PC-9 (cell line): ENCODE measurements around the gene SYCN. TPM values are rescaled to one million over a fixed set of nuclear protein-coding genes. Genes with fewer than 3 reads are reported as not detected.

Experiments used
- Bru-seq: library from RNA; stranded (reverse); fragments of 400-500 nt; gene quantifications from one replicate; lab custom pipeline; 2021; lab: Mats Ljungman, UMichigan
- BruChase-seq, 2 experiments: library from RNA; stranded (reverse); fragments of 400-500 nt; gene quantifications; one replicate each; lab custom pipeline; 2021; lab: Mats Ljungman, UMichigan
- BruUV-seq: library from RNA; stranded (reverse); fragments of 400-500 nt; replicated peaks from 2 replicates; lab custom pipeline; 2021; lab: Mats Ljungman, UMichigan
- CTCF ChIA-PET: fragments of 300-600 bp; sonication (Branson Sonifier 250); formaldehyde crosslinking; loops from one replicate; lab custom pipeline; 2022; ENCODE audit warnings: antibody characterized with exemption; lab: Charles Lee
- POLR2A ChIA-PET: fragments of 300-600 bp; sonication (Branson Sonifier 250); formaldehyde crosslinking; loops from one replicate; lab custom pipeline; 2022; ENCODE audit warnings: antibody characterized with exemption; ENCODE audit not compliant: unreplicated experiment; lab: Charles Lee
- DNase-seq, 2 experiments: peaks; one replicate each; pipeline versions ENCODE4 v3.0.0 to v3.0.0-alpha.2; 2015 to 2022; ENCODE audit warnings: mixed read lengths in 1 of 2
- H2AFZ ChIP-seq: fragments of 200-600 bp; sonication (generic); 2 replicates; pipeline ENCODE4 v1.8.1; 2017; ENCODE audit warnings: antibody characterized with exemption
- H3F3A ChIP-seq: fragments of 200-600 bp; sonication (generic); 2 replicates; pipeline ENCODE4 v1.8.1; 2017; ENCODE audit warnings: antibody characterized with exemption, mild to moderate bottlenecking, low read depth; ENCODE audit not compliant: insufficient read depth
- H3K27ac ChIP-seq: fragments of 200-600 bp; sonication (generic); 2 replicates; pipeline ENCODE4 v1.6.1; 2016; ENCODE audit warnings: mixed run types
- H3K27me3 ChIP-seq: fragments of 200-600 bp; sonication (generic); 2 replicates; pipeline ENCODE4 v1.6.1; 2016; ENCODE audit warnings: low read depth, mixed run types; ENCODE audit not compliant: insufficient read depth
- H3K36me3 ChIP-seq: fragments of 200-600 bp; sonication (generic); 2 replicates; pipeline ENCODE4 v1.6.1; 2016; ENCODE audit warnings: low read depth, mixed run types
- H3K4me1 ChIP-seq: fragments of 200-600 bp; sonication (generic); replicated peaks from 2 replicates; pipeline ENCODE4 v1.6.1; 2016; ENCODE audit warnings: mixed run types; ENCODE audit not compliant: insufficient read depth
- H3K4me2 ChIP-seq: fragments of 200-600 bp; sonication (generic); 2 replicates; pipeline ENCODE4 v1.6.1; 2017; ENCODE audit warnings: mixed run types
- H3K4me3 ChIP-seq: fragments of 200-600 bp; sonication (generic); 2 replicates; pipeline ENCODE4 v1.6.1; 2016; ENCODE audit warnings: mixed run types
- H3K79me2 ChIP-seq: fragments of 200-600 bp; sonication (generic); 2 replicates; pipeline ENCODE4 v1.6.1; 2017; ENCODE audit warnings: low read depth, mixed run types
- H3K9me2 ChIP-seq: fragments of 200-600 bp; sonication (generic); 2 replicates; pipeline ENCODE4 v1.8.1; 2017; ENCODE audit warnings: mild to moderate bottlenecking; ENCODE audit not compliant: insufficient read depth
- H3K9me3 ChIP-seq: fragments of 200-600 bp; sonication (generic); 2 replicates; pipeline ENCODE4 v1.8.1; 2016; ENCODE audit warnings: low read depth; ENCODE audit not compliant: insufficient read depth
- H4K20me1 ChIP-seq: fragments of 200-600 bp; sonication (generic); 2 replicates; pipeline ENCODE4 v1.8.1; 2017; ENCODE audit not compliant: insufficient read depth
- EZH2 ChIP-seq: fragments of 200-600 bp; sonication (generic); IDR thresholded peaks from 2 replicates; pipeline ENCODE4 v1.8.0; 2017; ENCODE audit warnings: antibody characterized with exemption, low read depth
- intact Hi-C: fragments of 100-400 bp; cut with micrococcal nuclease; formaldehyde crosslinking; loops from one replicate; pipeline ENCODE4 v1.10.0; 2022; ENCODE audit not compliant: unreplicated experiment
- long read RNA-seq: library from polyadenylated mRNA; stranded (forward); transcript quantifications from one replicate; pipeline ENCODE4 v2.0.0, GENCODE V29; 2022
- total RNA-seq: library from RNA; stranded (reverse); gene quantifications from 2 replicates; pipeline ENCODE4 v1.2.3, GENCODE V29; 2021
- TF ChIP-seq, protein P1 (sequence below): fragments of 200-600 bp; sonication (generic); conservative IDR thresholded peaks from 2 replicates; pipeline ENCODE4 v1.6.1; 2017; ENCODE audit warnings: mixed run types, antibody characterized with exemption, mild to moderate bottlenecking, moderate library complexity

Gene SYCN, protein sequence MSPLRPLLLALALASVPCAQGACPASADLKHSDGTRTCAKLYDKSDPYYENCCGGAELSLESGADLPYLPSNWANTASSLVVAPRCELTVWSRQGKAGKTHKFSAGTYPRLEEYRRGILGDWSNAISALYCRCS
- total RNA-seq (not detected in 2 replicates), Bru-seq, nascent RNA (not detected), BruChase-seq, experiment 1, labeled RNA remaining after a 2-hour chase (not detected), BruChase-seq, experiment 2, labeled RNA remaining after a 6-hour chase (not detected)
- long read RNA-seq = 0 reads

DNA sequence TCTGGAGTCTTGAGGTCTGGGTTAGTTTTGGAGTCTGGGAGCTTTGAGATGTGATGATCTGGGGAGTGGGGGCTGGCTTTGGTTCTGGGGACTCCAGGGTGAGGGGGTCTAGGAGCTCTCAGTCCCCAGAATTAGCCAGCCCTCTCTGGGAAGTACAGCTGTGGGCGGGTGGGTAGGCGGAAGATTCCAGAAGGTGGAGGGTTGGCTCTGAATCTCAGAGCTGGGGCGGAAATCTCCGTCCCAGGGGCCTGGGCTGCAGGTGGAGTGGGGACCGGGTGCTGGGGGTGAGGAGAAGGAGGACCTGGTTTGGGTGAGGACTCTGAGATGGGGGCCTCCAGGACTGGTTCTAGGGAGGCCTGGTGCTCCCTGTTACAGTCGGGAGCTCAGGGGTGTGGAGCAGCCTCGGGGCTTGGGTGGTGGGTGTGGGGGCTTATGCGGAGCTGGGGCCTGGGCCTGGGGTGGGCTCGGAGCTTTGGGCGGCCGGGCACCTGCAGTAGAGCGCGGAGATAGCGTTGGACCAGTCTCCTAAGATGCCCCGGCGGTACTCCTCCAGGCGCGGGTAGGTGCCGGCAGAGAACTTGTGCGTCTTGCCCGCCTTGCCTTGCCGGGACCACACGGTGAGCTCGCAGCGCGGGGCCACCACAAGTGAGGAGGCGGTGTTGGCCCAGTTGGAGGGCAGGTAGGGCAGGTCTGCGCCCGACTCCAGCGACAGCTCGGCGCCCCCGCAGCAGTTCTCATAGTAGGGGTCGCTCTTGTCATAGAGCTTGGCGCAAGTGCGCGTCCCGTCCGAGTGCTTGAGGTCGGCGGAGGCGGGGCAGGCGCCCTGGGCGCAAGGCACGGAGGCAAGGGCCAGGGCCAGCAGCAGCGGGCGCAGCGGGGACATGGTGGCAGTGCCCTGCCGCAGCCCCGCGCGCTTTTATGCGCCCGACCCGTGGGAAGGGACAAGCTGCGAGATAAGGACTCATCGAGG is at the start of gene SYCN:
Gene SYCN, minus strand, starts transcription at position 892 of the 970 bp plus-strand sequence. Its CDS starts 9 bp downstream, at position 883.
- peaks cover 3% of the 10 kb centered on the region; the same call in 1 of the 2 replicates for H3F3A ChIP-seq
- H3K79me2 ChIP-seq = no peaks in the 10 kb centered on the region
- no peak within 1 kb of the TSS for H2AFZ ChIP-seq
- no peak within 1 kb of the TSS for H3K4me2 ChIP-seq
- H3K4me3 ChIP-seq = no peak within 1 kb of the TSS
- ChIA-PET POLR2A (no interaction called here), CTCF (no interaction called here)
- intact Hi-C loops = no loop called here
- peaks cover 3% of the 10 kb centered on the region for H3K4me1 ChIP-seq
- H4K20me1 ChIP-seq = no peaks in the 10 kb centered on the region
- H3K9me3 ChIP-seq = no peaks in the 10 kb centered on the region
- H3K36me3 ChIP-seq = no peaks in the 10 kb centered on the region
- TF ChIP-seq, protein P1, sequence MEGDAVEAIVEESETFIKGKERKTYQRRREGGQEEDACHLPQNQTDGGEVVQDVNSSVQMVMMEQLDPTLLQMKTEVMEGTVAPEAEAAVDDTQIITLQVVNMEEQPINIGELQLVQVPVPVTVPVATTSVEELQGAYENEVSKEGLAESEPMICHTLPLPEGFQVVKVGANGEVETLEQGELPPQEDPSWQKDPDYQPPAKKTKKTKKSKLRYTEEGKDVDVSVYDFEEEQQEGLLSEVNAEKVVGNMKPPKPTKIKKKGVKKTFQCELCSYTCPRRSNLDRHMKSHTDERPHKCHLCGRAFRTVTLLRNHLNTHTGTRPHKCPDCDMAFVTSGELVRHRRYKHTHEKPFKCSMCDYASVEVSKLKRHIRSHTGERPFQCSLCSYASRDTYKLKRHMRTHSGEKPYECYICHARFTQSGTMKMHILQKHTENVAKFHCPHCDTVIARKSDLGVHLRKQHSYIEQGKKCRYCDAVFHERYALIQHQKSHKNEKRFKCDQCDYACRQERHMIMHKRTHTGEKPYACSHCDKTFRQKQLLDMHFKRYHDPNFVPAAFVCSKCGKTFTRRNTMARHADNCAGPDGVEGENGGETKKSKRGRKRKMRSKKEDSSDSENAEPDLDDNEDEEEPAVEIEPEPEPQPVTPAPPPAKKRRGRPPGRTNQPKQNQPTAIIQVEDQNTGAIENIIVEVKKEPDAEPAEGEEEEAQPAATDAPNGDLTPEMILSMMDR = no peak
- no peak for TF ChIP-seq EZH2
- H3K27ac ChIP-seq = no peak within 1 kb of the TSS
- no peaks in the 10 kb centered on the region for H3K9me2 ChIP-seq
- H3K27me3 ChIP-seq = no peaks in the 10 kb centered on the region
- no peak for DNase-seq
- BruUV-seq = no TSS peak

DNA sequence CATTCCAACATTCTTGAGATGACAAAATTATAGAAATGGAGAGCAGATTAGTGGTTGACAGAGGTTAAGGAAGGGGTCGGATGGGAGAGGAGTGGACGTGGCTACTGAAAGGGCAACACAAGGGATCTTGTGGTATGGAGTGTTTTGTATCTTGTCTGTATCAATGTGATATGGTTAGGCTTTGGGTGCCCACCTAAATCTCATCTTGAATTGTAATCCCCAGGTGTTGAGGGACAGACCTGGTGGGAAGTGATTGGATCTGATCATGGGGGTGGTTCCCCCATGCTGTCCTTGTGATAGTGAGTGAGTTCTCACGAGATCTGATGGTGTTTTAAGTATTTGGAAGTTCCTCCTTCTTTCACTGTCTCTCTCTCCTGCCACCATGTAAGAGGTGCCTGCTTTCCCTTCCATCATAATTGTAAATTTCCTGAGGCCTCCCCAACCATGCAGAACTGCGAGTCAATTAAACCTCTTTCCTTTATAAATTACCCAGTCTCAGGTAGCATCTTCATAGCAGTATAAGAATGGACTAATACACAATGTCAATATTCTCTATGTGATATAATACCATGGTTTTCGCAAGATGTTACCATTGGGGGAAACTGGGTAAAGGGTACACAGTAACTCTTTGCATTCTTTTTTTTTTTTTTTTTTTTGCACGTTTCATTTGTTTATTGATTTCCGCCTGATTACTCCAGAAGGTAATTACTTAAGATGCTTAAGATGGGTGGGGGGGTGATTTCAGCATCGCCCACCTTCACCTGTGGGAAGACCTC is 49.5 kb upstream of the SYCN start:
- Histone ChIP-seq H3K79me2 (no peaks in the 10 kb centered on the region), H3K9me3 (no peaks in the 10 kb centered on the region), H3K36me3 (no peaks in the 10 kb centered on the region), H3K4me1 (no peaks in the 10 kb centered on the region), H3F3A (no peaks in the 10 kb centered on the region), H3K4me3 (no peak overlapping the region), H2AFZ (no peak overlapping the region), H3K4me2 (no peak overlapping the region), H3K9me2 (no peaks in the 10 kb centered on the region), H4K20me1 (no peaks in the 10 kb centered on the region), H3K27me3 (peaks cover 11% of the 10 kb centered on the region; the same call in 1 of the 2 replicates), H3K27ac (no peak overlapping the region)
- DNase-seq = no peak
- CTCF ChIA-PET = interaction anchor here (0.6 kb wide), 1 partner anchor 24 kb away, joined by 9 read pairs; no protein-coding TSS in a partner anchor
- BruUV-seq = no TSS peak
- no peak for TF ChIP-seq EZH2
- TF ChIP-seq, protein P1 = no peak
- POLR2A ChIA-PET = no interaction called here
- intact Hi-C loops = no loop called here

DNA sequence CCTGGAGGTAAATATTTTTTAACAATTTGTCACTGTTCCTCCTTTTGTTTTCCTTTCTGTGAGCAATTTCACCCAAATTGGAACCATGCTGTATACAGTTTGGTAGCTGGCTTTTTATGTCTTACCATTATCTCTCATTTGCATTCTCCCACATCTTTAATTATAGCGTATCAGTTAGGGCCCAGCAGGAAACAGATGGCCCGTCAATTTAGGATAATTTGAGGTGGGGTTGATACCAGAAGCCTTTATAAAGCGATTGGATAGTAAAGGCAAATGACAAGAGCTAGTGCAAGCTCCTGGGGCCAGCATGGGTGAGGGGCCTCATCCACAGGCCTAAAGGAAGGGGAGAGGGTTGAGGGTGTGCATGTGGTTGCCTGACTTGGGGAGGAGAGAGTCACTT is 48.4 kb upstream of the SYCN start:
- ChIA-PET CTCF (no interaction called here), POLR2A (interaction anchor here (0.6 kb wide), 1 partner anchor 16 kb away, joined by 3 read pairs; the partner anchor contains the start of gene IFNL2)
- intact Hi-C loops = no loop called here
- Histone ChIP-seq H3K27ac (no peak overlapping the region), H3K4me1 (no peaks in the 10 kb centered on the region), H3K27me3 (peaks cover 11% of the 10 kb centered on the region; the same call in 1 of the 2 replicates), H3K79me2 (no peaks in the 10 kb centered on the region), H3F3A (no peaks in the 10 kb centered on the region), H3K9me3 (no peaks in the 10 kb centered on the region), H3K36me3 (no peaks in the 10 kb centered on the region), H3K4me2 (no peak overlapping the region), H3K9me2 (no peaks in the 10 kb centered on the region), H3K4me3 (no peak overlapping the region), H4K20me1 (no peaks in the 10 kb centered on the region), H2AFZ (no peak overlapping the region)
- no peak for DNase-seq
- TF ChIP-seq, protein P1 = no peak
- TF ChIP-seq EZH2 = no peak
- BruUV-seq = no TSS peak
